ENCODE measurements around the gene TSPAN3.

Gene TSPAN3

GRCh38 chr15:77059786-77060361 lies 11.0 kb downstream of the TSPAN3 start:
- no peak; the same call in 1 of the 2 replicates for TF ChIP-seq NFIC (IDR thresholded peaks at IDR 0.05)
- TF ChIP-seq CEBPB (IDR thresholded peaks at IDR 0.05), result no peak
- TF ChIP-seq EP300 (IDR thresholded peaks at IDR 0.05; ENCODE audit: borderline replicate concordance), result no peak
- no peak for TF ChIP-seq TAF1 (IDR thresholded peaks at IDR 0.05; ENCODE audit: low read depth)
- TF ChIP-seq USF1 (IDR thresholded peaks at IDR 0.05), result no peak
- TF ChIP-seq FOXM1 (IDR thresholded peaks at IDR 0.05; ENCODE audit: borderline replicate concordance, low read depth), result no peak
- TF ChIP-seq REST (IDR thresholded peaks at IDR 0.05; ENCODE audit: low read depth), result no peak
- no peak for TF ChIP-seq YY1 (IDR thresholded peaks at IDR 0.05; ENCODE audit: low read depth)
- no peak for TF ChIP-seq TCF12 (IDR thresholded peaks at IDR 0.05; ENCODE audit: low read depth)
- TF ChIP-seq MAX (IDR thresholded peaks at IDR 0.05), result no peak
- no peak for TF ChIP-seq EGR1 (IDR thresholded peaks at IDR 0.05)
- TF ChIP-seq CREB1 (IDR thresholded peaks at IDR 0.05; ENCODE audit: low read depth), result no peak
- TF ChIP-seq ZBTB7A (IDR thresholded peaks at IDR 0.05; ENCODE audit: low read depth), result no peak
- TF ChIP-seq RAD21 (IDR thresholded peaks at IDR 0.05; ENCODE audit: low read depth), result no peak
- no peak for TF ChIP-seq TEAD4 (IDR thresholded peaks at IDR 0.05)

GRCh38 chr15:77058468-77058867 lies 12.4 kb downstream of the TSPAN3 start:
- TF ChIP-seq ZBTB7A (IDR thresholded peaks at IDR 0.05; ENCODE audit: low read depth), result no peak
- no peak for TF ChIP-seq CEBPB (IDR thresholded peaks at IDR 0.05)
- TF ChIP-seq USF1 (IDR thresholded peaks at IDR 0.05), result no peak
- no peak for TF ChIP-seq EP300 (IDR thresholded peaks at IDR 0.05; ENCODE audit: borderline replicate concordance)
- TF ChIP-seq YY1 (IDR thresholded peaks at IDR 0.05; ENCODE audit: low read depth), result no peak
- no peak for TF ChIP-seq NFIC (IDR thresholded peaks at IDR 0.05)
- no peak for TF ChIP-seq RAD21 (IDR thresholded peaks at IDR 0.05; ENCODE audit: low read depth)

- TF ChIP-seq REST (IDR thresholded peaks at IDR 0.05; ENCODE audit: low read depth) (no peak), YY1 (IDR thresholded peaks at IDR 0.05; ENCODE audit: low read depth) (no peak), TCF12 (IDR thresholded peaks at IDR 0.05; ENCODE audit: low read depth) (no peak)
These were observed 13.2 kb downstream of the TSPAN3 start for GRCh38 chr15:77057685-77058084.

- TF ChIP-seq CREB1 (IDR thresholded peaks at IDR 0.05; ENCODE audit: low read depth) (no peak), EGR1 (IDR thresholded peaks at IDR 0.05) (no peak)
These were observed 13.8 kb downstream of the TSPAN3 start for GRCh38 chr15:77057072-77057471.

- TF ChIP-seq CEBPB (IDR thresholded peaks at IDR 0.05) (peak; percentile 48), FOXM1 (IDR thresholded peaks at IDR 0.05; ENCODE audit: borderline replicate concordance, low read depth) (no peak)
These were observed 17.2 kb downstream of the TSPAN3 start for GRCh38 chr15:77053709-77054108.

- TF ChIP-seq CREB1 (IDR thresholded peaks at IDR 0.05; ENCODE audit: low read depth) (no peak), YY1 (IDR thresholded peaks at IDR 0.05; ENCODE audit: low read depth) (no peak), RAD21 (IDR thresholded peaks at IDR 0.05; ENCODE audit: low read depth) (no peak), EP300 (IDR thresholded peaks at IDR 0.05; ENCODE audit: borderline replicate concordance) (no peak), REST (IDR thresholded peaks at IDR 0.05; ENCODE audit: low read depth) (no peak), NFIC (IDR thresholded peaks at IDR 0.05) (no peak), TAF1 (IDR thresholded peaks at IDR 0.05; ENCODE audit: low read depth) (no peak), MAX (IDR thresholded peaks at IDR 0.05) (no peak)
These were observed 18.4 kb downstream of the TSPAN3 start for GRCh38 chr15:77052556-77052955.
